SK-N-SH treated with all-trans-retinoic acid at 6 μM for 48 hours (cell line): ENCODE data around the gene C6orf15.

Source experiments
- ATAC-seq: fragments of 200-7000 bp; cut with Tn5 transposase; 3 replicates; pipeline ENCODE4 v1.9.1; 2020; ENCODE audit warnings: mild to moderate bottlenecking, moderate library complexity
- ARNTL ChIP-seq: fragments of 450-650 bp; formaldehyde crosslinking; IDR thresholded peaks from 2 replicates; pipeline ENCODE4 v1.5.0; 2020; ENCODE audit warnings: low read depth, mild to moderate bottlenecking, moderate library complexity, borderline replicate concordance
- BACH2 ChIP-seq: fragments of 250-450 bp; sonication (Bioruptor Pico); IDR thresholded peaks from 2 replicates; pipeline ENCODE4 v1.9.0; 2021; ENCODE audit warnings: mild to moderate bottlenecking, borderline replicate concordance
- CREB5 ChIP-seq: fragments of 250-450 bp; sonication (Bioruptor Pico); IDR thresholded peaks from 2 replicates; pipeline ENCODE4 v1.5.1; 2020; ENCODE audit warnings: low read depth, mild to moderate bottlenecking, moderate library complexity
- CSDC2 ChIP-seq: fragments of 250-450 bp; sonication (Bioruptor Pico); IDR thresholded peaks from 2 replicates; pipeline ENCODE4 v1.5.0; 2020; ENCODE audit warnings: mild to moderate bottlenecking, moderate library complexity
- CSRNP3 ChIP-seq: fragments of 250-450 bp; sonication (Bioruptor Pico); IDR thresholded peaks from 2 replicates; pipeline ENCODE4 v1.5.1; 2021; ENCODE audit warnings: mild to moderate bottlenecking, moderate library complexity
- ESRRG ChIP-seq: fragments of 250-450 bp; sonication (Bioruptor Pico); IDR thresholded peaks from 2 replicates; pipeline ENCODE4 v1.6.1; 2021; ENCODE audit warnings: mild to moderate bottlenecking
- GLIS3 ChIP-seq: fragments of 250-450 bp; sonication (Bioruptor Pico); IDR thresholded peaks from 2 replicates; pipeline ENCODE4 v1.5.0; 2020; ENCODE audit warnings: mild to moderate bottlenecking, moderate library complexity
- ISL1 ChIP-seq: fragments of 250-450 bp; sonication (Bioruptor Pico); IDR thresholded peaks from 2 replicates; pipeline ENCODE4 v2.1.2; 2022; ENCODE audit warnings: mild to moderate bottlenecking, moderate library complexity
- OSR1 ChIP-seq: fragments of 250-450 bp; sonication (Bioruptor Pico); IDR thresholded peaks from 2 replicates; pipeline ENCODE4 v1.8.0; 2022; ENCODE audit warnings: moderate library complexity, mild to moderate bottlenecking, inconsistent platforms
- PATZ1 ChIP-seq: fragments of 250-450 bp; sonication (Bioruptor Pico); IDR thresholded peaks from 2 replicates; pipeline ENCODE4 v1.8.0; 2020; ENCODE audit warnings: mild to moderate bottlenecking, moderate library complexity, borderline replicate concordance
- POU6F1 ChIP-seq: fragments of 250-450 bp; sonication (Bioruptor Pico); IDR thresholded peaks from 2 replicates; pipeline ENCODE4 v1.8.0; 2021; ENCODE audit warnings: low read depth, mild to moderate bottlenecking, moderate library complexity, borderline replicate concordance
- PPARA ChIP-seq: fragments of 250-450 bp; sonication (Bioruptor Pico); IDR thresholded peaks from 2 replicates; pipeline ENCODE4 v1.5.0; 2020; ENCODE audit warnings: mild to moderate bottlenecking, borderline replicate concordance
- RARB ChIP-seq: fragments of 250-450 bp; sonication (Bioruptor Pico); IDR thresholded peaks from 2 replicates; pipeline ENCODE4 v1.8.0; 2021; ENCODE audit warnings: mild to moderate bottlenecking, moderate library complexity
- SNAI2 ChIP-seq: fragments of 250-450 bp; sonication (Bioruptor Pico); IDR thresholded peaks from 2 replicates; pipeline ENCODE4 v1.5.0; 2020; ENCODE audit warnings: mild to moderate bottlenecking, moderate library complexity
- TCF4 ChIP-seq: fragments of 250-450 bp; sonication (Bioruptor Pico); IDR thresholded peaks from 2 replicates; pipeline ENCODE4 v1.8.0; 2021; ENCODE audit warnings: mild to moderate bottlenecking, moderate library complexity, borderline replicate concordance
- TSHZ2 ChIP-seq: fragments of 250-450 bp; sonication (Bioruptor Pico); IDR thresholded peaks from 2 replicates; pipeline ENCODE4 v1.5.0; 2020; ENCODE audit warnings: mild to moderate bottlenecking, moderate library complexity
- ZC3H10 ChIP-seq: fragments of 250-450 bp; sonication (Bioruptor Pico); IDR thresholded peaks from 2 replicates; pipeline ENCODE4 v1.5.1; 2021; ENCODE audit warnings: mild to moderate bottlenecking, moderate library complexity
- ZFP3 ChIP-seq: fragments of 250-450 bp; sonication (Bioruptor Pico); IDR thresholded peaks from 2 replicates; pipeline ENCODE4 v1.5.0; 2020; ENCODE audit warnings: mild to moderate bottlenecking, moderate library complexity
- ZFP30 ChIP-seq: fragments of 450-650 bp; formaldehyde crosslinking; IDR thresholded peaks from 2 replicates; pipeline ENCODE4 v1.5.0; 2022; ENCODE audit warnings: mild to moderate bottlenecking, moderate library complexity
- ZNF70 ChIP-seq: fragments of 450-650 bp; formaldehyde crosslinking; IDR thresholded peaks from 2 replicates; pipeline ENCODE4 v1.5.0; 2020; ENCODE audit warnings: mild to moderate bottlenecking, moderate library complexity
- ZNF8 ChIP-seq: fragments of 450-650 bp; formaldehyde crosslinking; IDR thresholded peaks from 2 replicates; pipeline ENCODE4 v1.5.0; 2020; ENCODE audit warnings: mild to moderate bottlenecking, moderate library complexity

The C6orf15 gene

GRCh38 chr6:31065556-31065955 lies 46.8 kb downstream of the C6orf15 start:
- ATAC-seq, result peak; percentile 66
- TF ChIP-seq ZC3H10 (CRISPR knock-in tag) (no peak), SNAI2 (CRISPR knock-in tag) (no peak), GLIS3 (CRISPR knock-in tag) (no peak), PATZ1 (CRISPR knock-in tag) (no peak), ISL1 (CRISPR knock-in tag) (no peak), TCF4 (CRISPR knock-in tag) (no peak), ZNF70 (CRISPR knock-in tag) (no peak), ZFP30 (no peak), ESRRG (CRISPR knock-in tag) (no peak), CSRNP3 (no peak), CSDC2 (CRISPR knock-in tag) (no peak), BACH2 (CRISPR knock-in tag) (no peak), ZFP3 (CRISPR knock-in tag) (no peak), RARB (CRISPR knock-in tag) (no peak)

- ATAC-seq, result no peak
- TF ChIP-seq PPARA (CRISPR knock-in tag), result no peak
- TF ChIP-seq GLIS3 (CRISPR knock-in tag), result no peak
- TF ChIP-seq SNAI2 (CRISPR knock-in tag), result no peak
- no peak for TF ChIP-seq ZNF70 (CRISPR knock-in tag)
- TF ChIP-seq TCF4 (CRISPR knock-in tag), result no peak
- no peak for TF ChIP-seq ZFP30
- no peak for TF ChIP-seq ZNF8 (CRISPR knock-in tag)
- TF ChIP-seq ARNTL, result no peak
- no peak for TF ChIP-seq PATZ1 (CRISPR knock-in tag)
- no peak for TF ChIP-seq BACH2 (CRISPR knock-in tag)
- TF ChIP-seq POU6F1 (CRISPR knock-in tag), result no peak
- TF ChIP-seq CREB5 (CRISPR knock-in tag), result no peak
- no peak for TF ChIP-seq ZFP3 (CRISPR knock-in tag)
- no peak for TF ChIP-seq CSRNP3
- no peak for TF ChIP-seq TSHZ2
- no peak for TF ChIP-seq RARB (CRISPR knock-in tag)
- TF ChIP-seq ISL1 (CRISPR knock-in tag), result no peak
- no peak for TF ChIP-seq ZC3H10 (CRISPR knock-in tag)
- TF ChIP-seq ESRRG (CRISPR knock-in tag), result no peak
- TF ChIP-seq OSR1 (CRISPR knock-in tag), result no peak
Observed at GRCh38 chr6:31063906-31064435, 48.4 kb downstream of the C6orf15 start.
